ENCODE results near the gene EEA1. TPM values are rescaled to one million over a fixed set of nuclear protein-coding genes. Genes with fewer than 3 reads are reported as not detected.

The EEA1 gene
- total RNA-seq, 3 donors from 2014 or later: 34.2 to 35.8 (median 34.6) TPM

DNA sequence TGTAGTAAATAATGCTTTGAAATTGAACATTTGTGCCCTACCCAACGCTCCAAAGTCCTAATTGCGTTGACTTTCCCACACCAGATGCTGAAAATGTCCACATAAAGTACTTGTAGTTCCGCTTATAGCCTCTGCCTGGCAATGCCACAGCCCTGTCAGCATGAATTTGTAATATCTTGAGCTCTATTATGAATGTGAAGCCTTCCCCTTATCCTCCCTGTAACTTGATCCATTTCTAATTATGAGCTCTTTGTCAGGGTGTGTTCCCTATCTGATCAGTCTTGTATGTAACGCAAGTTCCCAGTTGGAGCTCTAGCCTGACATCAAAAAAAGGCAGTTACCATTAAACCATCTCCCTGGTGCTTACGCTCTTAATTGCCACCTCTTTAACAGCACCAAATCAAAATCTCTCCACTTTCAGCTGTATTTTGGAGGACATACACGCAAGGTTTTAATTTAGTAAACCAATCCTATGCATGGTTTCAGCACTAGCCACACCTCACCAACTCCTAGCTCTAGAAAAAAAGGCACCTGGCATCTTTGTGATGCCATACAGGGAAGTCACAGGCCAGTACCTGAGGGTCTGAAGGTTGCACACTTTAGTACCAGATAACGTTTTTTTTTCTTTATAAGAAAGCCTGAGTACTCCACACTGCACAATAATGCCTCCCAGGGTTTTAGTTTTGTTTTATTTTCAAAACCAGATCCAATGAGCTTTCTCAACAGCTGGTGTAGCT lies 69.3 kb downstream of the EEA1 start:
- Histone ChIP-seq H3K36me3 (ENCODE audit: low read depth) (no peaks in the 10 kb centered on the region), H3K4me1 (ENCODE audit: low read depth) (no peaks in the 10 kb centered on the region), H3K9me3 (no peaks in the 10 kb centered on the region), H3K4me3 (no peak overlapping the region)
- ATAC-seq: peak; percentile 94
- peak in 1 of 3 donors; percentile 34 for DNase-seq
- intact Hi-C loops (cut with DNase I, micrococcal nuclease): no loop called here
- TF ChIP-seq, protein P1, sequence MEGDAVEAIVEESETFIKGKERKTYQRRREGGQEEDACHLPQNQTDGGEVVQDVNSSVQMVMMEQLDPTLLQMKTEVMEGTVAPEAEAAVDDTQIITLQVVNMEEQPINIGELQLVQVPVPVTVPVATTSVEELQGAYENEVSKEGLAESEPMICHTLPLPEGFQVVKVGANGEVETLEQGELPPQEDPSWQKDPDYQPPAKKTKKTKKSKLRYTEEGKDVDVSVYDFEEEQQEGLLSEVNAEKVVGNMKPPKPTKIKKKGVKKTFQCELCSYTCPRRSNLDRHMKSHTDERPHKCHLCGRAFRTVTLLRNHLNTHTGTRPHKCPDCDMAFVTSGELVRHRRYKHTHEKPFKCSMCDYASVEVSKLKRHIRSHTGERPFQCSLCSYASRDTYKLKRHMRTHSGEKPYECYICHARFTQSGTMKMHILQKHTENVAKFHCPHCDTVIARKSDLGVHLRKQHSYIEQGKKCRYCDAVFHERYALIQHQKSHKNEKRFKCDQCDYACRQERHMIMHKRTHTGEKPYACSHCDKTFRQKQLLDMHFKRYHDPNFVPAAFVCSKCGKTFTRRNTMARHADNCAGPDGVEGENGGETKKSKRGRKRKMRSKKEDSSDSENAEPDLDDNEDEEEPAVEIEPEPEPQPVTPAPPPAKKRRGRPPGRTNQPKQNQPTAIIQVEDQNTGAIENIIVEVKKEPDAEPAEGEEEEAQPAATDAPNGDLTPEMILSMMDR (IDR thresholded peaks at IDR 0.05): no peak

DNA sequence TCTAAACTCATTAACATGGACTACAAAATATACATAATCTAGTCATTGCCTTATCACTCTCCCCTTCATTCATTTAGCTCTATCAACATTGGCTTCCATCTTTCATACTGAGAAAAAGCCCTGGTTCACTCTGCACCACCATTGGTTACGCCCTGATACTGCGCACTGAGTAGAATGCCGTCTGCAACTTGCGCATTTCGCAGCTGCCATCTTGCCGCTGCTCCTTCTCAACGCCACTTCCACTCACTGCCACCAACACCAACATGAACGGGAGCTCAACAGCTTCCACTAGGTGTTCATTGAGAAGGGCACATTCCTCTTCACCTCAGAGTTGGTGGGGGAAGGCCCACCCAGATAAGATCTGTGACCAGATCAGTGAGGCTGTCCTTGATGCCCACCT lies 71.3 kb downstream of the EEA1 start:
- no peaks in the 10 kb centered on the region for H3K36me3 ChIP-seq (ENCODE audit: low read depth)

DNA sequence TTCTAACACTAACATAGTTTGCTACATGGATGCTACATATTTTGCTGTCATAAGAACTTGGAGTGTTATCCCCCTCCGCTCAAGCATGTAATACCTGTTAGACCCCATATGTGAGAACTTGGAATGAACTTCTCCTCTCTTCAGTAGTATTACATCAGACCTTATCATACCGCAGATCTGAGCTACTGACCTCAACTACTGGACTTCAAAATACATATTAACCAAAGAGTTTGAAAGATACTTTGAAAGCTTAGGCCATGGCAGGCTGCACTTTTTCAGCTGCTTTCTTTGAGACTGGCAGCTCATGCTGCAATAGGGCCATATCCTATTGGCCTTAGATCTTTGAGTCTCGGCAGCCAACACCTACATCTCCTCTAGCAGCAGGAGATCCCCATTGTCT lies 74.8 kb downstream of the EEA1 start:
- no peak overlapping the region for H3K4me3 ChIP-seq
- TF ChIP-seq, protein P1 (IDR thresholded peaks at IDR 0.05): no peak
- no peaks in the 10 kb centered on the region for H3K36me3 ChIP-seq (ENCODE audit: low read depth)
- DNase-seq (no peak), ATAC-seq (no peak)
- intact Hi-C loops (cut with DNase I, micrococcal nuclease): no loop called here
- H3K9me3 ChIP-seq: no peaks in the 10 kb centered on the region
- no peaks in the 10 kb centered on the region for H3K4me1 ChIP-seq (ENCODE audit: low read depth)

More for the DNA sequence above, 71.3 kb downstream of the EEA1 start:
- ATAC-seq: no peak
- H3K9me3 ChIP-seq: no peaks in the 10 kb centered on the region
- TF ChIP-seq, protein P1 (IDR thresholded peaks at IDR 0.05): no peak
- no peak for DNase-seq
- no peak overlapping the region for H3K4me3 ChIP-seq
- no peaks in the 10 kb centered on the region for H3K4me1 ChIP-seq (ENCODE audit: low read depth)
- intact Hi-C loops (cut with DNase I, micrococcal nuclease): no loop called here

DNA sequence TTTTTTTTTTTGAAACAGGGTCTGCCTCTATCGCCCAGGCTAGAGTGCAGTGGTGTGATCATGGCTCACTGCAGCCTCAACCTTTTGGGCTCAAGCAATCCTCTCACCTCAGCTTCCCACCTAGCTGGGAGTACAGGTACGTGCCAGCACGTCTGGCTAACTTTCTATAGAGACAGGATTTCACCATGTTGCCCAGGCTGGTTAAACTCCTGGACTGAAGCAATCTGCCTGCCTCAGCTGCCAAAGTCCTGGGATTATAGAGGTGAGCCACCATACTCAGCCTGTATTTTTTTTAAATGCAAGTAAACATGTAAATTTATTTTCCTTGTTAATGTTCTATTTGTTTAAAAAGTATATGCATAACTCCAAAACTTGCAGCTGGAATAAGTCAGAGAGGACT lies 80.4 kb downstream of the EEA1 start:
- no peak for ATAC-seq

DNA sequence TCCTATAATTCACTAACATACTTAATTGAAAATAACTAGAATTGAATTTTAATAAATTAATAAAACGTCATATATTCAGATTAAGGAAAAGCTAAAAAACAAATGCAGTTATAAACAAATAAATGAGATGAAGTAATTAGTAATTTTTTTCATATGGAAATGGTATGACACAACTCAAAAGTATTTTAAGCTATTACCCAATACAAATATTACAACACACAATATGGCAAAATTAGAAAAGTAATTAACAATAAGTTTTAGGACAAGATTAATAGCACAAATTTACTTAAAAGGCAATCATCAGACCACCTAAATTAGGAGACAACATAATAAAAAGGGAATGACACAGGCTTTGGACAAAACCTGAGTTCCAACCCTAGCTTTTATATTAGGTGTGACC lies 81.7 kb downstream of the EEA1 start:
- DNase-seq (no peak), ATAC-seq (no peak)
- H3K4me3 ChIP-seq: no peak overlapping the region
- H3K9me3 ChIP-seq: no peaks in the 10 kb centered on the region
- intact Hi-C loops (cut with DNase I, micrococcal nuclease): no loop called here
- no peaks in the 10 kb centered on the region for H3K36me3 ChIP-seq (ENCODE audit: low read depth)
- TF ChIP-seq, protein P1 (IDR thresholded peaks at IDR 0.05): no peak
- no peaks in the 10 kb centered on the region for H3K4me1 ChIP-seq (ENCODE audit: low read depth)

More for the DNA sequence above, 80.4 kb downstream of the EEA1 start:
- intact Hi-C loops (cut with DNase I, micrococcal nuclease): no loop called here
- Histone ChIP-seq H3K36me3 (ENCODE audit: low read depth) (no peaks in the 10 kb centered on the region), H3K9me3 (no peaks in the 10 kb centered on the region), H3K4me3 (no peak overlapping the region), H3K4me1 (ENCODE audit: low read depth) (no peaks in the 10 kb centered on the region)
- no peak for DNase-seq
- TF ChIP-seq, protein P1 (IDR thresholded peaks at IDR 0.05): no peak
